ENCODE data around the gene SPOCK1.

The SPOCK1 gene

DNA sequence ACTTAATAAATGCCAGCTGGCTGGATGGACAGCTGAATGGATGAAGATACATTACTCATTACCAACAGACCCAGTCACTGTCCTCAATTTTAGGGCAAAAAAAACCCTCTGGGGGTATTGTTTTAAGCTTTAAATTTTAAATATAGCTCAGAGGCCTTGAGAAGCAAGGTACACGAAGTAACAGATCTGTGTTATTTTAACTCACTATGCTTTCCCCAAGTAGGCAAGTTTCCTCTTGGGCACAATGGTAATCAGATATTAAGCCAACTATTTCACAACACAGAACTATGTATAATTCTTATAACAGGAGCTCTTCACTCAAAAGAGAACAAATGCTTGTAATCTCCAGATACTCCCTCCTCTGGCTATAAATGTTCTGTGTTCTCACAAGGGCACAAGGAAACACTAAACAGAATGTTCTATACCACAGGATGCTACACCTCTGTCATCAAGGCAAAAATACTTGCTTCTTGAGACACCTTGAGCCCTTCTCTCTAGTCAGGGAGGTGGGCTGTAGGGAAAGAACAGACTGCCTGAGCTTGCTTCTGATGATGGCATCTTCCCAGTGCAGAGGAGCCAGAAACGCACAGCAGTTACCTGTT lies 443.8 kb downstream of the SPOCK1 start:
- FAIRE-seq = no peak

GRCh38 chr5:137054792-137055191 lies 444.3 kb downstream of the SPOCK1 start:
- FAIRE-seq = no peak

DNA sequence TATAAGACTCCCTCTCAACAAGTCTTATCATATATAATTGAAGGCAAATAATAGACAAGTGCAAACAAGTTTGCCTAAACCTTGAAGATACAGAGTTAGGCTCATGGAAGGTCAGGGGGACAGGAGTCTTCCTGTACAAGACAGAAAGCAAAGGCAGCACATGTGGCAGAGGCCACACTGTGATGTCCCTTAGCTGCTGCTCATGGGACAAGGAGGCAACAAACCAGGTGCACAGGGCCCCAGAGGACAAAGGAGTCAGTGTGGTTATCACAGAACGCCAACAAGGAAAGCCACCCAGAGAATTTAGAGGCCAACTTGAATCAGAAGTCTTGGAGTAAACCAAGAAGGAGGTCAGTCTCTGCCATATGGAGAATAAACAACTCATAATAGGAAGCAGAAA lies 444.8 kb downstream of the SPOCK1 start:
- FAIRE-seq = no peak

- no peak for FAIRE-seq
Observed at GRCh38 chr5:137051161-137051560, 448.0 kb downstream of the SPOCK1 start.

- FAIRE-seq = no peak
Observed at GRCh38 chr5:137040641-137041340, 458.3 kb downstream of the SPOCK1 start.

- no peak for FAIRE-seq
Observed at GRCh38 chr5:137040024-137040423, 459.1 kb downstream of the SPOCK1 start.

GRCh38 chr5:137037848-137038247 lies 461.3 kb downstream of the SPOCK1 start:
- FAIRE-seq = no peak

DNA sequence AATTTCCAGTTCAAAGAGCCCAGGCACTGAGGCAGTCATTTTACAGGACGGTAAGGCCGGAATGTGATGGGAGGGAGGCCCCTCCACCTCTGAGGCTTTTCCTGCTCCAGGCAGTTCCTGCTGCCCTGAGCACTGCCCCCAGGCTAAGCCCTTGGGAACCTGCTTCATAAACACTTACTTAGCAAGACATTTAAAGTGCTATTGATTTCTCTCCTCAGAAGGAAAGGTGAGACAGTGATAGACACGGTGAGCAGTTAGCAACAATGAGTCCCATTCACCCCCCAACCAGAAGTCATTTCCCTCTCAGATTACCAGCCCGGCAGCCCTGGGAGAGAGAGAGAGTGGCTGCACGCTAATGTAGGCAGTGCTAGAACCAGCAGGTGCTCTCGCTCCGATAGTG lies 462.5 kb downstream of the SPOCK1 start:
- no peak for FAIRE-seq

DNA sequence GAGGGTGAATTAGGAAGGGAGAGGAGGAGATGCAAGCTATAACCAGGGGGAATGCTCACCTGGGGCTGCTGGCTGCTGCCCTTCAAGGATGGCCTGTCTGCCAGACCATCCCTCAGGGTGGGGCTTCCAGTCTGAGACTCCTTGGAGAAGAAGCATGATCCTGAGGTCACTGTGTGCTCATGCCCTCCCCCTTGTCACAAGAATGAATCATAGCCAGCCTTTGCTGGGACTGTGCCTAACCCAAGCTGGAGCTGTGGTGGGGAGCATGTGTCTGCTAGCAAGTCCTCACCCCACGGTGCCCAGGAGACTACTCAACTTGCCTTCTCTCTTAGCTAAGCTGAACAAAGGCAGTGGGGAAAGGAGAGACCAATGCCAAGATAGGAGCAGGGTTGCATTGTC lies 463.6 kb downstream of the SPOCK1 start:
- FAIRE-seq = no peak

- no peak for FAIRE-seq
Observed at GRCh38 chr5:137034764-137035479, 464.2 kb downstream of the SPOCK1 start.

DNA sequence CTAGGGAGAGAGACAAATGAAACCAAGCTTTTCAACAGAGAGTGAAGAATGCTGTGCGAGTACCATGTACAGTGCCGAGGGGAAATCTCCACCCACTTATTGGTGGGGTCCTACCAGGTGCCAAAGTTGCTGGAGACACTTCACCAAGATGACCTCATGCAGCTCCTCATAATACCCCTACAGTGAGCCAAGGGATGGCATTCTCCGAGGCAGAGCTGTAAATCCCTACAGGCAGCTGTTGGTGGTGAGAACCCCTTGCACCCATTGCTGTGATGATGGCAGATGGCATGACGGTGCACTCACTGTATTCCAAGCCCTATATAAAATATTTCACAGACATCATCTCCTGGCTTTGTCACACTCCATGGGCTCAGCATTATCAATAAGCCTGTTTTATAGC lies 464.9 kb downstream of the SPOCK1 start:
- FAIRE-seq = no peak

- FAIRE-seq = no peak
Observed at GRCh38 chr5:137032929-137033328, 466.2 kb downstream of the SPOCK1 start.

- no peak for FAIRE-seq
Observed at GRCh38 chr5:137027758-137028157, 471.4 kb downstream of the SPOCK1 start.

- no peak for FAIRE-seq
Observed at GRCh38 chr5:137026296-137026695, 472.8 kb downstream of the SPOCK1 start.

GRCh38 chr5:137024044-137024443 lies 475.1 kb downstream of the SPOCK1 start:
- no peak for FAIRE-seq

- FAIRE-seq = no peak
Observed at GRCh38 chr5:137023371-137023770, 475.8 kb downstream of the SPOCK1 start.

- FAIRE-seq = no peak
Observed at GRCh38 chr5:137022725-137023124, 476.4 kb downstream of the SPOCK1 start.

DNA sequence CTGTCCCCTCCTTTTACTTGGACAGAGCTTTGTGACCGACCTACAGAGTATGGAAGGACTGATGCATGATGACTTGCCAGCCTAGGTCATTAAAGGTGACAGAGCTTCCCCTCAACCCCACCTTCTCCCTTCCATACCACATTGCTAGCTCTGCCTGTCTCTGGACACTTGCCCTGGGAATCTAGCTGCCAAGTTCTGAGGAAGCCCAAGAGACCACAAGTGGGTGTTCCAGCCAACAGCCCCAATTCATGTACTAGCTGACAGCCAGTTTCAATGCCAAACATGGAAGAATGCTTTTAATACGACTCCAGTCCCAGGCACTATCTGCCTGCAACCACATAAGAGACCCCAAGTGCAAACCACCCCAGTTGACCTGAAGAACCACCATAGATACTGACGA lies 477.1 kb downstream of the SPOCK1 start:
- FAIRE-seq = no peak

DNA sequence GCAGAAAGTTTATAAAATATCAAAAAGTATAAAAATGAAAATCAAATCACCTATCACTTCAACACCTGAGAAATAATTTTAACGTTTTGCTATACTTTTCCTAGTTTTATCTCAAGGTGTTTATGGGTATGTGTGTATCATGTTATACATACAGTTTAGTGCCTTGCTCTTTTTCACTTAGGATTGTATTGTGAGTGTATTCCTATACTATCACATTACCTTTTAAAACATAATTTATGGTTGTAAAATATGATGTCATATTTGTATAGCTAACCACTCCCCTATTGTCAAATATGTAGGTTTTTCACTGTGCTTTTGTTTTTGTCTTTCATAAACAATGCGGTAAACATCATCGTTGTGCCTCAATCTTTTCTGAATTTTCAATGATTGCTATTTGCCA lies 479.9 kb downstream of the SPOCK1 start:
- no peak for FAIRE-seq

- FAIRE-seq = no peak
Observed at GRCh38 chr5:137016783-137017324, 482.3 kb downstream of the SPOCK1 start.

GRCh38 chr5:137015540-137016116 lies 483.5 kb downstream of the SPOCK1 start:
- FAIRE-seq = no peak

GRCh38 chr5:137014731-137015130 lies 484.4 kb downstream of the SPOCK1 start:
- FAIRE-seq = no peak

- FAIRE-seq = no peak
Observed at GRCh38 chr5:137010226-137010625, 488.9 kb downstream of the SPOCK1 start.

Measured in colon (tissue), 2 donors.